Measurements from ENCODE around the gene CHKA. TPM values are rescaled to one million over a fixed set of nuclear protein-coding genes. Genes with fewer than 3 reads are reported as not detected.

CHKA gene
- polyA plus RNA-seq, 1 of the 3 experiments (the other 2 are of a cell fraction): 12.3 TPM

DNA sequence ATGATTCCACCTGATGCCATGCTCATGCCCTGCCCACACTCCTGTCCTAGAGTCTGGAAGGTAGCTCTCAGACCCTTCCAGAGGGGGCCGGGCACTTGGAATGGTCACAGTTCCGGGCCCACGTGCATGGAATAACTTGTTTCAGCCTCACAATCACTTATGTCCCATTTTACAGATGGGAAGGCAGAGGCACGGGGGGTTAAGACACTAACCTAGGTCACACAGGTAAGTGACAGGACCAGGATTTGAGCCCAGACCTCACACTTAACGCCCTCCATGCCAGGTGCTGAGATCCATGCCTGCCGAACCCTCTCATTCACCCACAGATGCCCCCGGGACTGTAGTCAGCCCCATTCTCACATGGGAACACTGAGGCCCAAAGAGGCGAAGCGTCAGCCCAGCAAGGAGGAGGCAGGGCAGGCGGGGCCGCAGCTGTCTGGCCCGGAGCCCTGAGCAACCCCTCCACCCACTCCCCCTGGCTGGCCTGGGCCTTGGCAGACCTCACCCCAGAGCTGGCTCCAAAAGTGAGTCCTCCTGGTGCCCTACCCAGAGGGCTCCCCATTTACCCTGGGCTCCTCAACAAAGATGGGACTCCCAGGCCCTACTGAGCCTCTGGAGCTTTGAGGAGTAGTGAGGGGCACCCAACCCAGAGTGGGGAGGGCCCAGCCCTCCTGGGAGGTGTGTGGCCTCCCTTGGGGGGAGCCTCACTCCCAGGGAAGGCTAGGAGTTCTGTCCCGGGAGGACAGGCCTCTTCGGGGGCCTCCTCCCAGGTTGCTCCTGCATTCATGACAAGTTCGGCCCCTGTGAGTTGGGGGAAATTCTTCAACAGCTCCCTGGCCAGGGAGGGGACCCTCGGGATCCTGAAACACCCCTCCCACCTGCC is 113.4 kb downstream of the CHKA start (continued):
- TF ChIP-seq FOSL2 (IDR thresholded peaks at IDR 0.05; ENCODE audit: borderline replicate concordance, low read depth) (no peak), POLR2AphosphoS5 (IDR thresholded peaks at IDR 0.05; ENCODE audit: low read depth, low read length) (no peak), RAD21 (IDR thresholded peaks at IDR 0.05; ENCODE audit: low read length) (no peak), ELF1 (IDR thresholded peaks at IDR 0.05) (no peak), USF2 (IDR thresholded peaks at IDR 0.05; ENCODE audit: borderline replicate concordance, low read depth, low read length) (no peak), ZBTB33 (IDR thresholded peaks at IDR 0.05; ENCODE audit: borderline replicate concordance, low read depth) (no peak)

GRCh38 chr11:68006606-68007166 is 114.5 kb downstream of the CHKA start:
- H3K4me2 ChIP-seq: no peak overlapping the region
- H3K36me3 ChIP-seq (replicated peaks in 1 of 2; ENCODE audit: control insufficient read depth in 1 of 2, insufficient read depth in 2 of 2, low read length in 1 of 2): no peaks in the 10 kb centered on the region
- no peak overlapping the region for H2AFZ ChIP-seq (ENCODE audit: low read depth)
- no peaks in the 10 kb centered on the region for H3K9me3 ChIP-seq
- H3K27me3 ChIP-seq (ENCODE audit: insufficient read depth): no peaks in the 10 kb centered on the region
- peaks cover 14 to 28% of the 10 kb centered on the region in 2 experiments; a peak in 3 of 4 replicates for H3K4me1 ChIP-seq (ENCODE audit: control insufficient read depth in 1 of 2, insufficient read depth in 2 of 2, low read depth in 1 of 2, low read length in 1 of 2)
- ChIA-PET CTCF (interaction anchor here (1.2 to 1.6 kb wide), 2 partner anchors 13 to 14 kb away, joined by 4 read pairs; no protein-coding TSS in a partner anchor), POLR2A (no interaction called here)
- H4K20me1 ChIP-seq (ENCODE audit: insufficient read depth): no peaks in the 10 kb centered on the region
- 100% methylated on average over 5 of the region's 7 CpGs for WGBS (ENCODE audit: low lambda C conversion rate)
- no peak overlapping the region for H3K9ac ChIP-seq
- TF ChIP-seq JUND (IDR thresholded peaks at IDR 0.05): no peak
- TF ChIP-seq FOXJ3 (CRISPR knock-in tag; IDR thresholded peaks at IDR 0.05): no peak
- TF ChIP-seq EZH2phosphoT487 (IDR thresholded peaks at IDR 0.05; ENCODE audit: borderline replicate concordance, low read depth): no peak
- TF ChIP-seq REST (IDR thresholded peaks at IDR 0.05; ENCODE audit: low read depth, low read length): no peak
- TF ChIP-seq RFX5 (IDR thresholded peaks at IDR 0.05; ENCODE audit: low read length): no peak
- TF ChIP-seq EP300 (IDR thresholded peaks at IDR 0.05; ENCODE audit: borderline replicate concordance in 1 of 2, low read depth in 1 of 2, low read length in 1 of 2): no peak
- no peak for TF ChIP-seq YY1 (IDR thresholded peaks at IDR 0.05; ENCODE audit: low read depth)
- TF ChIP-seq GABPA (IDR thresholded peaks at IDR 0.05; ENCODE audit: low read depth): no peak
- TF ChIP-seq, protein P1, sequence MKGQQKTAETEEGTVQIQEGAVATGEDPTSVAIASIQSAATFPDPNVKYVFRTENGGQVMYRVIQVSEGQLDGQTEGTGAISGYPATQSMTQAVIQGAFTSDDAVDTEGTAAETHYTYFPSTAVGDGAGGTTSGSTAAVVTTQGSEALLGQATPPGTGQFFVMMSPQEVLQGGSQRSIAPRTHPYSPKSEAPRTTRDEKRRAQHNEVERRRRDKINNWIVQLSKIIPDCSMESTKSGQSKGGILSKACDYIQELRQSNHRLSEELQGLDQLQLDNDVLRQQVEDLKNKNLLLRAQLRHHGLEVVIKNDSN (IDR thresholded peaks at IDR 0.05; ENCODE audit: borderline replicate concordance, low read depth): no peak
- TF ChIP-seq MXI1 (IDR thresholded peaks at IDR 0.05; ENCODE audit: low read depth, low read length): no peak
- TF ChIP-seq ZBTB33 (IDR thresholded peaks at IDR 0.05; ENCODE audit: borderline replicate concordance, low read depth): no peak
- TF ChIP-seq FOSL2 (IDR thresholded peaks at IDR 0.05; ENCODE audit: borderline replicate concordance, low read depth): no peak
- no peak for TF ChIP-seq RXRA (IDR thresholded peaks at IDR 0.05; ENCODE audit: borderline replicate concordance, low read depth)
- no peak for TF ChIP-seq USF2 (IDR thresholded peaks at IDR 0.05; ENCODE audit: borderline replicate concordance, low read depth, low read length)
- no peaks in the 10 kb centered on the region for H3K9me2 ChIP-seq
- no peak for DNase-seq
- H3F3A ChIP-seq (replicated peaks; ENCODE audit: insufficient read depth): peaks cover 12% of the 10 kb centered on the region
- H3K27ac ChIP-seq (ENCODE audit: low read depth in 2 of 2, low read length in 1 of 2): no peak overlapping the region
- no peak overlapping the region for H3K4me3 ChIP-seq (ENCODE audit: low read depth in 2 of 2, low read length in 1 of 2)
- H3K79me2 ChIP-seq (ENCODE audit: insufficient read depth): peaks cover 8% of the 10 kb centered on the region; the same call in 1 of the 2 replicates

All from SK-N-SH (cell line).